ENCODE measurements around the gene VPS35.
A peak's percentile ranks its signal among the peaks of the same experiment; 100 is the strongest.
"Not testable (repeated sequence)": the region's sequence is repeated elsewhere in the genome, so short reads cannot be mapped to it uniquely, and the experiment has no call there.

Gene VPS35

DNA sequence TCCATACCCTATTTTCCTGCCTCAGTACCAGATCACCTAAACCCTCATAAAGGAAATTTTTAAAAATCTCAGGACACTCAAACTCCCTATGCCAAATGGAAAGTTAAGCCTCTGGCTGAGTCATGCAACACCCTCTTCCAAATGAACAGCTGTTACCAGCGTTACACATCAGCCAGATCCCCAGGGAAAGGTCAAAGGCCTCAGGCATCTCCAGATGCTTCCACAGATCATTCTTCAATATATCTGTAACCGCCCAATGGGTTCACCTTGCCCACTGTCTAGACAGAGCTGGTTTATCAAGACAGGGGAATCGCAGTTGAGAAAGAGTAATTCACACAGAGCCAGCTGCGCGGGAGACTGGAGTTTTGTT is 38.7 kb downstream of the VPS35 start:
- no peak for DNase-seq

DNA sequence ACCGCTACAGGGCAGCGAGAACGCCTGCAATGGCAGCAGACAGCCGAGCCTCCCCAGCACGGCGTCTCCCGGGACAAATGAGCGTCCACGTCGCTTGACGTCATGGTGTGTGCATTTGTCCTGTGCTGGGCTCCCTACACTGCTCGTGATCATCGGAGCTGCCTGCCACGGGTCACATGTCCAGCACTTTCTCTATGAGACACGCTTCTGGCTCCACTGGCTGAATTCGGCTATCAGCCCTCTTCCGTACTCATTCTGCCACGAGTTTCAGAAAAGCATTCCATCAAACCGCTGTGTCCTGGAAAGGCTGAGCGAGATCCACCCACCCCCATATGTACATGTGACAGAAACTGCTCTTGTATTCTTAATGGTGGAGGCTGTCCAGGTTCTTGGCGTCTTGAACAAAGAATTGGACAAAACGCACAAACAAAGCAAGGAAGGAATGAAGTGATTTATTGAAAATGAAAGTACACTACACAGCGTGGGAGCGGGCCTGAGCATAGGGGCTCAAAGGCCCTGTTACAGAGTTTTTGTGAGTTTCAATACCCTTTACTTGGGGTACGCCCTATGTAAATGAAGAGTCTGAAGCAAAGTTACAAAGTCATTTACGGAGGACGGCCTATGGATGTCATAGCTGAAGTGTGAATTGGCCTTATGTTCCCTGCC is 39.3 kb downstream of the VPS35 start:
- no peak for DNase-seq

DNA sequence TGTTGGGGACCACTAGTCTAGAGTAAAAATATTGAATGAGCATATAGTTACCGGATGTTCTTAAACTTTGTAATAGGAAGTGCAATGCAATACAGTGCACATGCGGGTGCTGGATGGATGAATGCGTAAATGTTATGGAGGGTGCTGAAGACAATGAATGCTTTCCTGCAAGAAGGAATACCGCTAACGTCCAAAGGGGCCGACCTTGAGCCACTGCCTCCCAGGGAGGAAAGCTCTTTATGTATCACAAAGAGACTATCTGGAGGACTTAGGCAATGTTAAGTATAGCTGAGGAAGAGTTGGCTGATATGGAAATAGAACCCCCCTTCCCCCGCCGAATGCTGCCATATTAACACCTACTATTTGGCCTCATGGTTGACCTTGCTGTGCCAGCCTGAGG is 40.3 kb downstream of the VPS35 start:
- no peak for DNase-seq

DNA sequence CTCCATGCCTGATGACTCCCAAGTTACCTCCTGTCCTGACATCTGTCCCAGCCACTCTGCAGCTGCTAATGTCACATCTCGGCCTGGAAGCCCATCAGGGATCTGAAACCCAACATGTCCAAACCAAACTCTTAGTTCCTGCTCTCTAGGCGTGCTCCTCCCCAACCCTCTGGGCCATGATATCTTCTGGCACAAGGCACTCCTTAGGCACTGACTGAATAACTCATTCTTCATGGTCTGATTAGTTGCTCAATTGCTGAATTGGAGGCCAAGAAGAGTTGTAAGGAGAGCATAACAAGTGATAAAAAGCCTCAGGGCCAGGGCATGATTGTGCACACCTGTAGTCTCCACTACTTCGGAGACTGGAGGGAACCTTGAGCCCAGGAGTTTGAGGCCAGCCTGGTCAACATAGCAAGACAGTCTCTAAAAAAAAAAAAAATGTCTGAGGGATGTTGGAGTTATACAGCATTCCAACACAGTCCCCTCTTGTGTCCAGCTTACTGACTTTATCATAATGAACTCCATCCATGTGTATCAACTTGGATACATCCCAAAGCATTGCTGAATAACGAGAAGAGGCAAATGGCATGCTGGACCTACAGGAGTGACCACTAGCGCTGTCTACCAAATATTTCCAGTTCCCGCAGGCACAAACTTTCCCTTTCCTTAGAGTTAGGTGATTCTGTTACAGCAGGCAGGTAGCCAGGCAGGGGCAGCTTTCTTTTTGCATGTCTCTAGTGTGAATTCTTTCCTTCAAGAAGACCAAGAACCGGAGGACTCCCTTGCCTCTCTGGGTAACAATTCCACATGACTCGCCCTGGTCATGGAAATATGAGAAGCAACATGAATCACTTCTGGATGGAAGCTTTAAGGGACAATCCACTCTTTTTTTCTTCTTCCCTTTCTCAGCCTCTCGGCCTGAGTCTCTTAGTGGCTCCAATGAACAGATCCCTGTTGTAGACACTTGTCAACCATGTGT is 49.7 kb downstream of the VPS35 start:
- DNase-seq = no peak

DNA sequence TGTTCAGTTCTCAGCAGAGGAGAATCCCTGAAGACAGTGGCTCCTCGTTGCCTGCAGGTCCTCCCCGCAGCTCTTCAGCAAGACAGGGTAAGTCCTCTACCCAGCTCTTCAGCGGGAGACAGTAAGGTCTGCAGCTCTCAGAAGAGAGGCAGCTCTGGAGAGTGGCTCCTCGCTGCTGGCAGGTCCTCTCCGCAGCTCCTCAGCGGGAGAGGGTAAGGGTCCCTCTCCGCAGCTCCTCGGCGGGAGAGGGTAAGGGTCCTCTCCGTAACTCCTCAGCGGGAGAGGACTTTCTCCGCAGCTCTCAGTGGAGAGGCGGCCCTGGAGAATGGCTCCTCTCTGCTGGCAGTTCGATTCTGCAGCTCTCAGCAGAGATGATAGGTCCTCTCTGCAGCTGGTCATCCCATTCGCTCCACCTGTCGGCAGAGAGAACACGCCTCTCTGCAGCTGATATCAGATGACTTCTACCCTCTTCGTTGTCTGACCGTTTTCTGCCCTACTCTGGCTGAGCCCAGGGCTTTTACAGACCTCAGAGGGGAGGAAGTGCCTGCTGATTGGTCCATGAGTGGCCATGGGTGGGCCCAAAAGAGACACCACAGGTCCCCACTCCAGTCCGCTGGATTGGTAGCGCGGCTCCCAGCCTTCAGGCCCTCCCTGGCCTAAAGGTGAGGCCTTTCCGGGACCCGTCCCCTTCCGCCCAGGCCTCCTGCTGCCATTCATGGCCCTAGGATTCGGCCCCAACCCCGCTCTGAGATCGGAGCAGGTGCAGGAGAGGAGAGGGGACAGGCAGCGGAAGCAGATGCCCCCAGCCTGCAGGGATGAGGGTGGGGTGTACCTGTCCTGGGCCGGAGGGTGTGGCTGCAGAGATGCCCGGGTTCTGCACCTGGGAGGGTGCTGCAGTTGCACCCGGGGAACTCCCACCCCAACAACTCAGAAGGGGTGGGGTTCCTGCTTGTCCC is 55.9 kb downstream of the VPS35 start:
- DNase-seq = no peak

DNA sequence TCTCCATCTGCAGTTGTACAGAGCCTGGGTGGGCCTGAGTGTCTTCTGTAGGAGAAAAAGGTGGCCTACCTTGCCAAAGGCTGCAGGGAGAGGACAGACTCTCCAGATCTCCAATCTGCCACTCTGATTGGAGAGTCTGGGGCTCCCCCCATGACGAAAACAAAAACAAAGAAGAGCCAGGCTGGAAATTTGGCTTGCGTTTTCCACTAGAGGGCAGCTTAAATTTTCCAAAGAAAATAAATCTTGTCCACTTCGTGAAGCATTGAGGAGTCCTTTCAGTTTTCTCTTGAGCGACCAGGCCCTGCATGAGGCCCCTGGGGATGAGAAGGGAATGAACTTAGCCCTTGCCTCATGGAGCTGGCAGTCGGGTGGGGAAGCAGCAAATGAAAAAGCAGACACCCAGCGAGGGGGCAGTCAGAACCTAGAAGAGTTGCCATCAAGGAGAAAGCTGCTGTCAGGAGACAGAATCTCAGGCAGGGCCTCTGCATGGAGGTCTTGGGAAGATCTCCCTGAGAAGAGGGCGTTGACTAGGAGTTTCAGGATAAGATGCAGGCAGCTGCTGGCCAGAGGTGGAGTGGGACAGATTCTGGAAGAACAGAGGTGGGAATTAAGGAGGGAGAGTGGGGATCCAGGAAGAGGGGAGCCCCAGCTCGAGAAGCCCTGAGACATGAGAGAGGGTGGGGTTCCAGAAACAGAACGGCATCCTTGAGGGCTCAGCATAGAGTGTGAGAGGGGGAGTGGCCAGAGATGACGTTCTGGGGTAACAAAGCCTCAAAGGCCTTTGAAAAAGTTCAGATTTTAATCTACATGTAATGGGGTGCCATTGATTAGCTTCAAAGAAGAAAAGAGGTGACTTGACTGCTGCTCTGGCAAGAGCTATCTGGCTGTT is 59.4 kb downstream of the VPS35 start:
- no peak for DNase-seq

DNA sequence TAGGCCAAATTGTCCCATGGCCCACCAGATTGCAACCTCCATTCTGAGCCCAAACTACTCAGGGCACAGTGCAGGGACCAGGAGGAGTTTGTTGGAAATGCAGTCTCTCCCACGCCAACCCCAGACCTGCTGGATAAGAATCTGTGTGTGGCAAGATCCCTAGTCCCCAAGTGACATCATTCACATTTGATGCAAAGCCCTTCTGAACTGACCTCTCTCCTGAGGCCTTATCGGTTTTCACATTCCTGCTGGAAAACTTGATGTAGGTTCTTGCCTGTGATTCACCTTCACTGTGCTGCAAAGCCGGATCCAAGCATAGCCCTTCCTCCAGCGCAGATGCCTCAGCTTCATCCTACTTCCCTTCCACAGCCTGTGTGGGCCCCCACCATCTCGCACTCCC is 61.2 kb downstream of the VPS35 start:
- no peak for DNase-seq

DNA sequence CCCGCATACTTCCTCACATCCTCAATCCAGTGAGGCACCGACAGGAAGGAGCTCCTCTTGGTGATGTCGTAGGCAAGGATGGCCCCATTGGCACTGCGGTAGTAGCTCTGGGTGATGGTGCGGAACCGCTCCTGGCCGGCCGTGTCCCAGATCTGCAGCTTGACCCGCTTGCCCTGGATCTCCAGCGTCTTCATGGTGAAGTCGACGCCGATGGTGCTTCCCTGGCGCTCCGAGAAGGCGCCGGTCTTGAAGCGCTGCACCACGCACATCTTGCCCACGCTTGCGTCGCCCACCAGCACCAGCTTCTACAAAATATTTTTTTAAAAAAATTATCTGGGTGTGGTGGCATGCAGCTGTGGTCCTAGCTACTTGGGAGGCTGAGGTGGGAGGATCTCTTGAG is 62.3 kb downstream of the VPS35 start:
- DNase-seq = not testable (repeated sequence)

DNA sequence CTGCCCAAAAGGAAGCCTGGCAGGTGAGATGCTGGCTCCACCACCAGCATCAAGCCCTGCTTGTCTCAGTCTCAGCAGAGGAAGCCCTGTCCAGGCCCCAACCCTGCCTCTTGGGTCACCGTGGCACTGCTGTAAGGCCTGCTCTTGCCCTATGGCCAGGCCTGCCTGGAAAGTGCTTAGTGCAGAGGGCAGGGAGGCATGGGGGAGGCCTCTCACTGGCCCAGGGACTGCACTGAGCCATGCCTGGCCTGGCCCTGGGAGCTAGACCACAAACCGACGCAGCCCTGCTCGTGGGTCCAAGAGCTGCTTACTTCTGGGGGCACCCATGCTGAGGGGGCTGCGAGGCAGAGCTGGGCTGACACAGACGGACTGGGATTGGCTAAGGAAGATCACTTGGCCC is 64.1 kb downstream of the VPS35 start:
- not testable (repeated sequence) for DNase-seq

DNA sequence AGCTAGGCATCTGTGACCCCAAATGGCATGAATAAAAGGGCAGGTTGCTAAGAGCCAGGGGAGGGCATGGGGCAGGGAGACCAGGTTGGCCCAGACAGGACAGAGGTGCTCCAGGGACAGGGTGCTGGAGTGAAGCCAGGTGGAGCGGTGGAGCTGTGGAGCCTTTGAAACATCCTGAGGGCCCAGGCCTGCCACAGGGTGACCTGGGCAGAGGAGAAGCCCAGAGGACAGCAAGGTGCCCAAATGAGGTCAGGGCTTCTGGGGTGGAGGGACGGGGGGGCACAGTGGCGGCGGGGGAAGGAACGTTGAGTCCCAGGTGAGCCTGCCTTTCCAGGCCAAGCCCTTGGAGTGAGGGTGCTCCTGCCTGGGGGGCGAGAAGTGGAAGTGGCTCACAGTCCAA is 65.3 kb downstream of the VPS35 start:
- not testable (repeated sequence) for DNase-seq

DNA sequence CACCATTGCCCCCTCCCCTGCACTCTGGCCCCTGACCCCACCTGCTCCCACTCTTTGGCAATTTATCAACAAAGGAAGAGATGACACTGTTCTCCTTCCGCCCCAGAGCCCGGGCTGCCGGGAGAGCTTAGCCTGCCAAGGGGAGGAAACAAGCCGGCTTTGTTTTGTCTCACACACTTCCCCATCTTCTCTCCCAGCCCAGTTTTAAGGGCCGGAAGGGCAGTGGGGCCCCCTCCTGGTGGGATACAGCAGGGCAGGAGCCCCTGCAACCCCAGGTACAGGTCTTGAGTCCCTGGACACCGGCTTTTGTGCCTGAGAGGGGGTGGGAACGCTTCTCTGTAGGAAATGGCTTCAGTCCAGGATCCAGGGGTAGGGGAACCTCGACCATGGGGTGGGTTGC is 65.7 kb downstream of the VPS35 start:
- not testable (repeated sequence) for DNase-seq

DNA sequence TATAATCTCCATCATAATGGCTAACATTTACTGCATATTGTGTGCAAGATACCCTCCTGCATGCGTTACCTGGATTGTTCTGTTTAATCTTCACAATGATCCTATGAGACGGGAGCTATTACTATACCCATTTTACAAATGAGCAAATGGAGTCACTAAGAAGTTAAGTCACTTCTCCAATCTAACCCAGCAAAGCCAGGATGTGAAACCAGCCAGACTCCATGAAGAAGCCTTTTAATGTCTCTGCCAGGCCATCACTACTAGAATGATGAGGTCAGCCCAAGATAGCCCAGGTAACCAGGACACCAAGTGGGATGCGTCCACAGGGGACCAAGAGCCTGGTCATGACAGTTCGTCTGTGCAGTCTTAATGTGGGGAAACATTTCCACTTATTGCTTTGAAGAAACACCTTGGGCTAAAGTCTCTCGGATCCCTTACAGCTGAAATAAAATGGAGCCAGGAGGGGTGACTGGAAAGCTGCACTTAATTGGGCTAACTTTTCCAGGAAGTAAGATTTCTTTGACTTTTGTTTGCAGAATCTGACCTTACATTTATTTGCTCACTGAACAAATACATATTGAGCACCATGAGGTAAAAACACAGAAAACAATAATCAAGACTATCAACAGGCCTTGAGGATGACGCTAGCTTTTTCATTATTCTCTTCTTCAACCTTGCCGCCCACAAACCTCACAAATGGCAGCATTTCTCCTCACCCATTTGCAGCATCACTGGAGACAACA is 66.9 kb downstream of the VPS35 start:
- no peak for DNase-seq

DNA sequence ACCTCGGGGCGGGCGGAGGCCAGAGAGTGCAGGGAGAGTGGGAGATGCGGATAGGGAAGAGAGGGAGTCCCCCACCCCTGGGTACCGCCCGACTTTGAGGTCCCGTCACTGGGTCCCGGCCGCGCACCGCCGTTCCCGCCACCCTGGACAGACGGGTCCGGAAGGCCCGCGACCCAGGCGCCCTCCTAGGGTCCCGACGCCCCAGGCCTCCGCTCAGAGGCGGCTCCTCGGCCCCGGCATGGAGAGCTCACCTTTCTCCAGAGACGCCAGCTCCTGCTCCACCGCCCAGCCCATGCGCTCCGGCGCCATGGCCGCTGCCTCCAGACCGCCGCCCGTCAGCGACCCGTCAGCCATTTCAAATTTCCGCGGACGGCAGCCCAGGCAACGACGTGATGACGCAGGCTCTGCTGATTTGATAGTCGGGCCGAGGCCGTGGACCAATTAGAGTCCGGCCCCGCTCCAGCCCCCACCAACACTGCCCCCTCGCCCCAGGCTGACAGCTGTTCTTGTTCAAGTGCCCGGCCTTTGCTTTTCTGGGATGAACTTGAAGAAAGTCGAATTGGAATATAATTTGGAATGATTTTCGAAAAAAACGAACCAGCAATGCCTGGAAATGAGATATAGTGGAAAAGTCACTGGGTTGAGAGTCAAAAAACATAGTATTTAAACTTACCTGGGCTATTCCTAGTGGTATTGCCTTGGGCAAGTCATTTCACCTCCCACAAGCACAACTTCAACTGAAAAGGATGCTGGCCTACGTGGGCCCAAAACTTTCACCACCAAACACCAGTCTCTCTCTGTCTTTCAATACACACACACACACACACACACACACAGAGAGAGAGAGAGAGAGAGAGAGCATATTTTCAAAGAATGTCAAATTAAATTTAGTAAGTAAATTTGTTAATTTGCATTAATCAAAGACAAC is 67.7 kb downstream of the VPS35 start, which contains the start of gene SHCBP1:
Gene SHCBP1 (minus strand): TSS at position 374 of the 928 bp plus-strand sequence. CDS start 20 bp downstream, at position 354.
- DNase-seq = peak; percentile 47

DNA sequence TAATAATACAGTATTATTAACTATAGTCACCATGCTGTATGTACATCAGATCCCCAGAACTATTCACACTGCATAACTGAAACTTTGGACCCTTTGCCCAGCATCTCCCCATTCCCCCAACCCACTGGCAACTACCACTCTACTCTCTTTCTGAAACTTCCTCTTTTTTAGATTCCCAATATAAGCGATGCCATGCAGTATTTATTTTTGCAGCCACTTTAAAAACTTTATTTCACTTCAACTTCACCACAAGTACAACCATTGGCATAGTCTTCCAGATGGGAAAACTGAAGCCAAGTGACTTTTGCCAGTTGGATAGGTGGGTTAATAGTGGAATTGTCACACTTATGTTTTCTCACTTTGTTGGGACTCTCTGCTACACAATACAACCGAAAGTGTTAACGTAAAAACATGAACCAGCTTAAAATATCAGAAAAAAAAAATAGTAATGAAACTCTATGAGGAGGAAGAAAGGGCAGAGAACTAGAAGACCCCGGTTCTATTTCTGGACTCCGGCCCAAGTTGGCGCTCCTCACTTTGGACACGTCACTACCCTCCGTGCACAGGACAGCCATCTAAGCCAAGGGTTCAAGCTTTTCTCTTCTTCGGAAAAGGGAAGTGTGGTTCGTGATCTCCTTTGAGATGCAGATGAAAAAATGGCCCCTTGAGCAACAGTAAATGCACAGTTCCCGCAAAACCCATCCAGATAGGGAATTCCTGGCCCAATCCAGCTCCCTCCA is 68.5 kb downstream of the VPS35 start:
- DNase-seq = no peak

DNA sequence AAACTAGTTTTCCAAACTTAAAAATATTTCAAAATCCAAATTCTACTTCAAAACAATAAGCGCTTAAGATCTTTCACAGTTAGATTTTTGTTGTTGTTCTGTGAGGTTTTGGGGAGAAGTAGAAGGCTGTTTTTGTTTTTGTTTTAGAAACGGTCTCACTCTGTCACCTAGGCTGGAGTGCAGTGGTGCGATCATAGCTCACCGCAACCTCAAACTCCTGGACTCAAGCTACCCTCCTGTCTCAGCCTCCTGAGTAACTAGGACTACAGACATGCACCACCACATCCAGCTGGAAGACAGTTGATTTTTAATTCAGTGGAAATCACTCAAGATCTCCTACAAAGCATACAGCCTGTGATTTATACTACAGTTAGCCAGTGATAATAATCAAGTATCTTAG is 70.5 kb downstream of the VPS35 start:
- no peak for DNase-seq

DNA sequence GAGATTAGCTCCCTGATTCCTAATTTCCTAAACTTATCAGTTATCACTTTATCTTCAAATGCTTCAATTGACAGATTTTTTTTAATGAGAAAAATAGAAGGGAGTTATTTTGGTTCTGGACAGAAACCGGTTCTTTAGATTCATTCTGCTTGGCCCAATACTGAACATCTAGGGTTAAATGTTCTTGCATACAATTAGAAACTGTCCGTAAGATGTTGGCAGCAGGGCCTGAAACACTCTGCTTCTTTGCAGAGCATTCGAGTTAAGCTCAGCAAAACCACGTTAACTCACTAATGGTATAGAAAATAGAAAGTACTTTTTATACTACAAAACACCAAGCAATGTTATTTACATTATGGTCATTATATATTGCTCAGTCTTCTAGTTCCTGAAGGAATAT is 75.0 kb downstream of the VPS35 start:
- no peak for DNase-seq

DNA sequence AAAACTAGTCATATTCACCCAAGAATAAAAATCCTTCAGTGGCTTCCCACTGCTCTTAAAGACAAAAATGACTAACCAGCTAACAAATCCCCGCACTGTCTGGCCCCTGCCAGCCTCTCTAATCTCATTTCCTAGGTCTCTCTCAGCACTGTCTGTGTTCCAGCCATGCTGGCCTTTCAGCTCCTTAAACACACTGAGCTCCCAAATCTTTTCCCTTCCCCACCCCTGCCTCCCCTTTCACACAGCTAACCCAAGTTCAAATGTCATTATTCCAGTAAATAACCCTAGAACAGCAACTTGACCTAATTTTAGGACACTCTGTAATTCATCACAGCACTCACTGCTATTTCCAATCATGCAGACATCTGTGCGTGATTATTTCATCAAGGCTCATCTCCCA is 75.6 kb downstream of the VPS35 start:
- no peak for DNase-seq

DNA sequence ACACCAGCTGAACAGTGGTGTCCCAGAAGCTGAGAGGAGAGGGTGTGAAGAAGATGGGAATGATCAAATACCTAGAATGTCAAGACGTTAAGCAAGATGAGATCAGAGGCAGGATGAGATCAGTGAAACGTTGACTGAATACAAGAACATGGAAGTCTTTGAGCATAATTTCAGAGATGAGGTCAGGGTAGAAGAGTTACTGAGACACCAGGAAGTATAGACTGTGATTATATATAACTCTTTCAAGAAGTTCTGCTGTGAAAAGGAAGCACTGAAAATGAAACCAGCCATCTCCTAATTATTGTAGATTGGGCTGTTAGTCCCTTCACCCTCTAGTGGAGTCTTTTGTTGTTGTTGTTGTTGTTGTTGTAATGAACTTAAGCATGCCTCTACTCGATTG is 76.9 kb downstream of the VPS35 start:
- DNase-seq = no peak

DNA sequence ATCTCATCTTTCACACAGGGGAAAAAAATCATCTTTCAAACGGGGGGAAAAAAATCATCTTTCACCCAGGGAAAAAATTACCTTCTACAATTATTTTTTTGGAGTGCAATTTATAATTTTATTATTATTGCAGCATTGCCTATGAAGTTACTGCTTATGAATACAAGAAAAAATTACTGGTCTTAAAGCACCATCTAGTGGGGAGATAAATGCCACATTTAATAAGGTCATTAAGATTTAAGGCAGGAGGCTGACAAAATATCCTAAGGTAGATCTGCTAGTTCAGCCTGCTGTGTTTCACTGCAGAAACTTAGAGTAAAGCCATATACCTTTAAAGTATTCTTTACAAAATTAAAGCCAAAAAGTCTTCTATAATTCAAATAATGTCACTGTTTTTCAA is 81.4 kb downstream of the VPS35 start:
- no peak for DNase-seq

Data from activated effector memory CD4-positive, alpha-beta T cell treated with Interleukin-2 at 50 U/mL for 16 hours (primary cell).